ENCODE data around the gene ADCY4. TPM values are rescaled to one million over a fixed set of nuclear protein-coding genes. Genes with fewer than 3 reads are reported as not detected.
A peak's percentile ranks its signal among the peaks of the same experiment; 100 is the strongest.

Gene ADCY4
- total and polyA plus RNA-seq, 9 donors, result 7.8 to 33.3 (median 11.9) TPM

DNA sequence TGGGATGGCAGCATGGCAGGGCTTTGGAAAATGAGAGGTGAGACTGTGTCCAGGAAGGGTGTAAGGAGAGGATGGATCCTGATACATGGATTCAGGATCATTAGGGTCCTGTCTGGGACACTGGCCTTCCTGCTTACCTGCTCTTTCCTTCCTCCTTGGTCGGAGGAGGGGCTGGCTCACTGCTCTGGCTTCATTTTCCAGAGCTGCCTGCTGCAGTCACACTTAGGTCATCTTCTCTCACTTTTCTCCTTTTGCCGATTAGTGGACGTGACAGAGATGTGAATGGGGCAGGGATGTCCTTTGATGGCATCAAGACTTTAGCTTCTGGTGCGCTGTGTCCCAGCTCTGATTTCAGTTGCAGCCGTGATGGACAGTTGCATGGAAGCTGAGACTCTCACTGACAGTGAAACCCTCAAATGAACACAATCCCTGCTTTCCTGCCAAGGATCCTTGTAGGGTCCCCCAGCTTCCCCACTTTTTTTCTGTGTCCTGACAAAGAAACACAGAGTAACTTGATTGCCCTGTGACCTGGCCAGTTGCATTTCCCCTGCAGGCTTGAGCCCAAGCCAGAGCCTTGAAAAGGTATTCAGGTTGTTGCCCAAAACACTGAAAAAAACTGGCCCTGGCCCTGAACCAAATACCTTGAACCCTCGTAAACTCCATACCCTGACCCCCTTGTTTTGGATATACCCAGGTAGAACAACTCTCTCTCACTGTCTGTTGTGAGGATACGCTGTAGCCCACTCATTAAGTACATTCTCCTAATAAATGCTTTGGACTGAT is 26.3 kb downstream of the ADCY4 start:
- 83 to 85% (median 83%) methylated on average over 7 of the region's 7 CpGs for WGBS, 3 donors
- H3K27ac ChIP-seq, result no peak overlapping the region
- TF ChIP-seq CTCF (IDR thresholded peaks at IDR 0.05) (no peak), EP300 (IDR thresholded peaks at IDR 0.05) (no peak), POLR2A (IDR thresholded peaks at IDR 0.05) (no peak)
- peaks cover 12% of the 10 kb centered on the region for H3K4me1 ChIP-seq (ENCODE audit: insufficient read depth)
- no peak overlapping the region for H3K4me3 ChIP-seq
- H3K9me3 ChIP-seq, result no peaks in the 10 kb centered on the region
- H3K27me3 ChIP-seq, result no peaks in the 10 kb centered on the region
- no peak for DNase-seq
- intact Hi-C loops (cut with DNase I), result loop anchor here in 1 of 4 donors (5.0 kb wide), 1 partner anchor 66 kb away; the partner anchor contains the start of gene TINF2
- no peaks in the 10 kb centered on the region for H3K36me3 ChIP-seq

DNA sequence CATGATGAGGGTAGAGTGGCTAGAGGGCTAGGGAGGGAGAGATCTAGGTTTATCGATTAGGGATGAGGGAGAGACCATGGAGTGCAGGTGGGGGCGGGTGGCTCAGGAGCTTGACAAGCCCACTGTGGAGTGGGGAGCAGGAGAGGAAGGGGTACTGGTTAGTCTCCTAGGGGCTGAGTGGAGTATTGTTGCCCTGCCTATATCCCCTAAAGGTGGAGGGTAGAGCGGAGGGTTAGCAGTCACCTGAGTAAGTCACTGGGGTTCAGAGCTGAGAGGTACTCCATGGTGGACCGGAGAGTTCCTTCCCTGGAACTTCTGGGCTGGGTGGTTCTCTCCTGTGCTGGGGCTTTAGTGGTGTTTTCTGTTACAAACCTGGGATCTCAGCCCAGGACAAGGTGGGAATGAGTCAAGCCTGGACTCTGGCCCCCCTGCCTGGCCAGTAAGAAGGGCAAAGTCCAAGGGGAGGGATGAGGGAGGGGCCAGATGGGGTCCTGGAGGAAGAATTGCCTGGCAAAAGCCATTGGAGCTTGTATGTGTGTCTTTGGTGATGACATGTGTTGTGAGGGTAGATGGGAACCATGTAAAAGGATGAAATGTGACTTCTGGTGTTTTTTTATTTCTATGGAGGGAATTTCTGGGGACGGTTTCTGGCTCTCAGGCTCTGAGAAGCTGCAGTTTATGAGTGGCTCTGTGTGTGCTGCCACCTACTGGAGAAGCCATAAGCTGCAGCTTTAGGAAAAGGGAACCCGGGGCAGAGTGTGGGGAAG is 27.1 kb downstream of the ADCY4 start, which contains the start of gene CIDEB:
TSS of gene CIDEB (minus strand) at position 403 of the 767 bp plus-strand sequence. CDS start at position 284, 119 bp downstream.
- WGBS, 3 donors, result 50 to 59% (median 57%) methylated on average over 6 of the region's 6 CpGs
- Histone ChIP-seq H3K27me3 (no peaks in the 10 kb centered on the region), H3K27ac (no peak within 1 kb of the TSS), H3K4me3 (no peak within 1 kb of the TSS), H3K4me1 (ENCODE audit: insufficient read depth) (peaks cover 12% of the 10 kb centered on the region), H3K9me3 (no peaks in the 10 kb centered on the region), H3K36me3 (no peaks in the 10 kb centered on the region)
- peak; percentile 47 to 67 (median 62) for DNase-seq
- no peak for TF ChIP-seq POLR2A (IDR thresholded peaks at IDR 0.05)
- TF ChIP-seq CTCF (IDR thresholded peaks at IDR 0.05), result peak; percentile 62 to 78 (median 65)
- intact Hi-C loops (cut with DNase I), result loop anchor here in 1 of 4 donors (5.0 kb wide), 1 partner anchor 65 kb away; the partner anchor contains the start of gene TINF2

GRCh38 chr14:24307156-24307574 is 27.7 kb downstream of the ADCY4 start:
- H3K9me3 ChIP-seq, result no peaks in the 10 kb centered on the region
- H3K27ac ChIP-seq, result no peak overlapping the region
- H3K4me1 ChIP-seq (ENCODE audit: insufficient read depth), result peaks cover 11% of the 10 kb centered on the region
- 75 to 79% (median 78%) methylated on average over 11 of the region's 11 CpGs for WGBS, 3 donors
- intact Hi-C loops (cut with DNase I), result loop anchor here in 1 of 4 donors (5.0 kb wide), 1 partner anchor 65 kb away; the partner anchor contains the start of gene TINF2
- DNase-seq, result no peak
- H3K4me3 ChIP-seq, result no peak overlapping the region
- no peaks in the 10 kb centered on the region for H3K36me3 ChIP-seq
- TF ChIP-seq POLR2A (IDR thresholded peaks at IDR 0.05) (no peak), EP300 (IDR thresholded peaks at IDR 0.05) (no peak), CTCF (IDR thresholded peaks at IDR 0.05) (no peak)
- H3K27me3 ChIP-seq, result no peaks in the 10 kb centered on the region

DNA sequence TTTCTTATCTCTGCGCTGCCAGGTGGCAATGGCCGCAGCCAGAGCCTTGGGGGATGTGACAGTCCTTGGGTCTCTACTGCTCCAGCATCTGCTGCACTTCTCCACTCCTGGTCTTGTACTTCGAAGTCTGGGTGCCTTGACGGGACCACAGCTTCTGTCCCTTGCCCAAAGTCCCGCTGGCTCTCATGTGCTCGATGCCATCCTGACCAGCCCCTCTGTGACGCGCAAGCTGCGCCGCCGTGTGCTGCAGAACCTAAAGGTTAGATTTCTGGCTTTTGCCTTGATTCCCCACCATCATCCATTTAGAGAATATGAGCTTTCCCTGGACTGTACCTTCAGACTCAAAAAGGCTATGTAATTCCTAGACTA is 30.9 kb downstream of the ADCY4 start:
- H3K4me1 ChIP-seq (ENCODE audit: insufficient read depth), result peaks cover 3% of the 10 kb centered on the region
- H3K4me3 ChIP-seq, result no peak overlapping the region
- TF ChIP-seq EP300 (IDR thresholded peaks at IDR 0.05), result no peak
- TF ChIP-seq CTCF (IDR thresholded peaks at IDR 0.05), result no peak
- TF ChIP-seq POLR2A (IDR thresholded peaks at IDR 0.05), result no peak
- no peak for DNase-seq
- no peaks in the 10 kb centered on the region for H3K36me3 ChIP-seq
- intact Hi-C loops (cut with DNase I), result no loop called here
- no peaks in the 10 kb centered on the region for H3K9me3 ChIP-seq
- H3K27ac ChIP-seq, result no peak overlapping the region
- 92 to 94% (median 93%) methylated on average over 11 of the region's 11 CpGs for WGBS, 3 donors
- H3K27me3 ChIP-seq, result no peaks in the 10 kb centered on the region

All from ovary (tissue), 9 donors.